ENCODE results near the gene FBXO8.

The FBXO8 gene

DNA sequence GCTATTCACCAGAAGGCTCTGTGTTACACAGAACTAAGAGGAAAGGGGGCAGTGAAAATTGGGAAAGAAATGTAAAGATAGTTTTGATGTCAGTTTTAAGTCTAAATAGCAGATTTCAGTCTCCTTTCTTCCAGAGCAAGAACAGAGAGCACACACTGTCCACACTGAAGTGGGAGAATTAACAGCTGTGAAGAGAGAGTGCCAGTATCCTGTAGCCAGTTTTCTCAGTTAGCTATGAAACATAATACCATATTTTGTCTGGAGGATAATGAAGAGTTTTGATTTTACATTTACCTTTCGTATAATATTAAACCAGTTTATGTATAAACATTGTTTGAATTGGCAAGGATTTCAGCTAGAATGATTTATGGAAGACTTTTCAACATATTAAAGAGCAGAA is 35.1 kb downstream of the FBXO8 start:
- H3K4me3 ChIP-seq (ENCODE audit: low read depth, low read length): no peak overlapping the region
- DNase-seq (ENCODE audit: low read depth): no peak
- TF ChIP-seq, protein P1, sequence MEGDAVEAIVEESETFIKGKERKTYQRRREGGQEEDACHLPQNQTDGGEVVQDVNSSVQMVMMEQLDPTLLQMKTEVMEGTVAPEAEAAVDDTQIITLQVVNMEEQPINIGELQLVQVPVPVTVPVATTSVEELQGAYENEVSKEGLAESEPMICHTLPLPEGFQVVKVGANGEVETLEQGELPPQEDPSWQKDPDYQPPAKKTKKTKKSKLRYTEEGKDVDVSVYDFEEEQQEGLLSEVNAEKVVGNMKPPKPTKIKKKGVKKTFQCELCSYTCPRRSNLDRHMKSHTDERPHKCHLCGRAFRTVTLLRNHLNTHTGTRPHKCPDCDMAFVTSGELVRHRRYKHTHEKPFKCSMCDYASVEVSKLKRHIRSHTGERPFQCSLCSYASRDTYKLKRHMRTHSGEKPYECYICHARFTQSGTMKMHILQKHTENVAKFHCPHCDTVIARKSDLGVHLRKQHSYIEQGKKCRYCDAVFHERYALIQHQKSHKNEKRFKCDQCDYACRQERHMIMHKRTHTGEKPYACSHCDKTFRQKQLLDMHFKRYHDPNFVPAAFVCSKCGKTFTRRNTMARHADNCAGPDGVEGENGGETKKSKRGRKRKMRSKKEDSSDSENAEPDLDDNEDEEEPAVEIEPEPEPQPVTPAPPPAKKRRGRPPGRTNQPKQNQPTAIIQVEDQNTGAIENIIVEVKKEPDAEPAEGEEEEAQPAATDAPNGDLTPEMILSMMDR (IDR thresholded peaks at IDR 0.05; ENCODE audit: low read depth, low read length): no peak
- TF ChIP-seq, protein P2, sequence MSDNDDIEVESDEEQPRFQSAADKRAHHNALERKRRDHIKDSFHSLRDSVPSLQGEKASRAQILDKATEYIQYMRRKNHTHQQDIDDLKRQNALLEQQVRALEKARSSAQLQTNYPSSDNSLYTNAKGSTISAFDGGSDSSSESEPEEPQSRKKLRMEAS (IDR thresholded peaks at IDR 0.05; ENCODE audit: low read depth, low read length): no peak
- TF ChIP-seq MYC (IDR thresholded peaks at IDR 0.05; ENCODE audit: low read depth, low read length): no peak
- no peak for TF ChIP-seq POLR2A (IDR thresholded peaks at IDR 0.05; ENCODE audit: extremely low read depth, insufficient read length)

DNA sequence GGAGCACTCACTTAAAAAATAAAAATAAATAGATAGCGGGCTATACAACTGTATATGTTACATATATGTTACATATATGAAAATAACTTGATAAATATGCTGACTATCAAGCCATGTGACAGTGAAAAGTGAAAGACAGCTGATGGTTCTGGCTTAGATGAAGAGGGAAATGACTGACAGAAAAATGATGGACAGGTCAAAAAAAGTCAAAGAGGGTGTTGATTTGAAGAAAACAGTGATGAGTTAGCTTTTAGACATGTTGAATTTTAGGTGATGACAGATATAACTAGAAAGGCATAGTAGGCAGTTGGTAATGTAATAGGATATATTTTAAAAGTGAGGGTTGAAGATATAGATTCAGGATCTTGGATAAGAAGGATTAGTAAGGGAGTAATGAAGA is 37.8 kb downstream of the FBXO8 start:
- TF ChIP-seq, protein P2 (IDR thresholded peaks at IDR 0.05; ENCODE audit: low read depth, low read length): no peak
- no peak for TF ChIP-seq POLR2A (IDR thresholded peaks at IDR 0.05; ENCODE audit: extremely low read depth, insufficient read length)
- no peak for TF ChIP-seq MYC (IDR thresholded peaks at IDR 0.05; ENCODE audit: low read depth, low read length)
- TF ChIP-seq, protein P1 (IDR thresholded peaks at IDR 0.05; ENCODE audit: low read depth, low read length): no peak
- H3K4me3 ChIP-seq (ENCODE audit: low read depth, low read length): no peak overlapping the region
- no peak for DNase-seq (ENCODE audit: low read depth)

DNA sequence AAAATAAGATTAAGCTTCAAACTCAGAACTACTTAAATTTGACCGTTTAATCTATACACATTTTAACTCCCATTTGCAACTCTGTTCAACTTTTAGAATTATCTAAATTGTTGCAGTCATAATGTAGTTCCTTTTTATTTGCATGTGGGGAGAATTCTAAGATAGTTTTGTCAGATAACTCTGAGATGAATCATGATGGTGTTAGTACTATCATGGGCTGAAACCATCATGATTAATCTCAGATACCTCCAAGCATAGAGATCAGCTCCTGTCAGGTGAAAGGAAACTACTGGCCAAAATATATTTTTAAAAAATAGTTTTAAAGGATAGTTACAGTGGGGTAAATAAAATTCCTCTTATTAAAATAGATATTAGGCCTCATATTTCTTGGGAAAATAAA is 39.0 kb downstream of the FBXO8 start:
- TF ChIP-seq POLR2A (IDR thresholded peaks at IDR 0.05; ENCODE audit: extremely low read depth, insufficient read length) (no peak), MYC (IDR thresholded peaks at IDR 0.05; ENCODE audit: low read depth, low read length) (no peak)
- TF ChIP-seq, protein P2 (IDR thresholded peaks at IDR 0.05; ENCODE audit: low read depth, low read length): no peak
- TF ChIP-seq, protein P1 (IDR thresholded peaks at IDR 0.05; ENCODE audit: low read depth, low read length): no peak
- no peak for DNase-seq (ENCODE audit: low read depth)
- no peak overlapping the region for H3K4me3 ChIP-seq (ENCODE audit: low read depth, low read length)

DNA sequence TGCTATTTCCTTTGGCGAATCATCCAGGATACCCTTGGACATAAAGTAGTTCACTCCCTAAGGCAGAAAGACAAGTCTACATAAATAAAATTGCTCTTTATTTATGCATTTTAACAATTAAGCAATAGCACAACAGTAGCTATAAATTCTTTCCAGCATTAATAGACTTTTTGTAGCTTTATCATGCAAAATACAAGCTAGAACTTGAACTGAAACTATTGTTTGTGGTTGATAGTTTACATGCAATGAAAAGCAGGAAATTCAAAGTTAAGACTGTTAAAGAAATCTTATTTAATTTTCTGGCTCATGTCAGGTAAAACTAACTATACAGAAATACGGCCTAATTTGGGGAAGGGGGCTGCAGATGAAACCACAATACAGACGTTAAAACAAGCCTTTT is 42.3 kb downstream of the FBXO8 start:
- TF ChIP-seq, protein P2 (IDR thresholded peaks at IDR 0.05; ENCODE audit: low read depth, low read length): no peak
- TF ChIP-seq MYC (IDR thresholded peaks at IDR 0.05; ENCODE audit: low read depth, low read length) (no peak), POLR2A (IDR thresholded peaks at IDR 0.05; ENCODE audit: extremely low read depth, insufficient read length) (no peak)
- TF ChIP-seq, protein P1 (IDR thresholded peaks at IDR 0.05; ENCODE audit: low read depth, low read length): no peak
- H3K4me3 ChIP-seq (ENCODE audit: low read depth, low read length): no peak overlapping the region
- DNase-seq (ENCODE audit: low read depth): no peak

DNA sequence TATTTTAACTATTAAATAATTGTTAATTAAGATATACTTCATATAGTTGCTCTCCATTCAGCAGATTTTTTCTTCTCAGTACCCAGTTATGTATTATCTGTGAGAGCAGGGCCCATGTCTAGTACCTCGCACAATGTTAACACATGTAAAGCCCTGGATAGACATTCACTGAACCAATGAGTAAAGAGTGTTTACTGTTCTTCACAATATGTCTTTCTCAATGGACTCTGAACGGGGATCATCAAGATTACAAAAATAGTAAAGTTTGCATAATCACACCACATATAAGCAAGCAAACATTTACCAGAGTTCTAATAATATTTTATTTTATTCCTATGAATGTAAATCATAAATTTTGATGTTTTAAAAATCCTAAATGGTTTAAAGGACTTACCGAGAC is 47.1 kb downstream of the FBXO8 start:
- no peak for DNase-seq (ENCODE audit: low read depth)
- TF ChIP-seq, protein P1 (IDR thresholded peaks at IDR 0.05; ENCODE audit: low read depth, low read length): no peak
- TF ChIP-seq POLR2A (IDR thresholded peaks at IDR 0.05; ENCODE audit: extremely low read depth, insufficient read length): no peak
- TF ChIP-seq, protein P2 (IDR thresholded peaks at IDR 0.05; ENCODE audit: low read depth, low read length): no peak
- TF ChIP-seq MYC (IDR thresholded peaks at IDR 0.05; ENCODE audit: low read depth, low read length): no peak
- H3K4me3 ChIP-seq (ENCODE audit: low read depth, low read length): no peak overlapping the region

DNA sequence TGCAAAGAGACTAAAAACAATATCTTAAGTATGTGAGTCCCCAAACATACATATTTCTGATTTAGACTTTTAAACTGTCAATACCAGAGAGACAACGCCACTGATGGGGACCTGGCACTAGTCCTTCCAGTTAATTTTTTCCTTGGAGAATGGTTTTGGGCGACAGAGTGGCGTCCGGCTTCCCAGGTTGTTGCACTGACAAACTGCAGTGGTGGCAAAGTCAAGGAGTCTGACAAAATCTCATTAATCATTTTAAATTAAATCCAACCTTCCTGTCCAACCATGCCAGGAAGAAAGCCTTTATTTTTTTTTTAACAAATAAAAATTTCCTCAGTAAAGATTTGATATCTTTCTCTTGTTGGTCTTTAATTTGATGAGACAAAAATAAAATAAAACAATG is 52.8 kb downstream of the FBXO8 start:
- TF ChIP-seq MYC (IDR thresholded peaks at IDR 0.05; ENCODE audit: low read depth, low read length) (no peak), POLR2A (IDR thresholded peaks at IDR 0.05; ENCODE audit: extremely low read depth, insufficient read length) (no peak)
- TF ChIP-seq, protein P2 (IDR thresholded peaks at IDR 0.05; ENCODE audit: low read depth, low read length): no peak
- TF ChIP-seq, protein P1 (IDR thresholded peaks at IDR 0.05; ENCODE audit: low read depth, low read length): no peak
- H3K4me3 ChIP-seq (ENCODE audit: low read depth, low read length): no peak overlapping the region
- no peak for DNase-seq (ENCODE audit: low read depth)

All from NB4 (cell line).